Loucy (cell line): Measurements from ENCODE around the gene SAMD9L.

ENCODE experiments used
- EZH2phosphoT487 ChIP-seq: fragments of 200-600 bp; IDR thresholded peaks from 2 replicates; pipeline ENCODE4 v1.6.1; 2018; ENCODE audit warnings: antibody characterized with exemption, mild to moderate bottlenecking, moderate library complexity, borderline replicate concordance
- TF ChIP-seq, protein P1 (sequence below): fragments of 200-600 bp; sonication (generic); conservative IDR thresholded peaks from 2 replicates; pipeline ENCODE4 v1.5.1; 2014; ENCODE audit warnings: mild to moderate bottlenecking, antibody characterized with exemption, low read length

DNA sequence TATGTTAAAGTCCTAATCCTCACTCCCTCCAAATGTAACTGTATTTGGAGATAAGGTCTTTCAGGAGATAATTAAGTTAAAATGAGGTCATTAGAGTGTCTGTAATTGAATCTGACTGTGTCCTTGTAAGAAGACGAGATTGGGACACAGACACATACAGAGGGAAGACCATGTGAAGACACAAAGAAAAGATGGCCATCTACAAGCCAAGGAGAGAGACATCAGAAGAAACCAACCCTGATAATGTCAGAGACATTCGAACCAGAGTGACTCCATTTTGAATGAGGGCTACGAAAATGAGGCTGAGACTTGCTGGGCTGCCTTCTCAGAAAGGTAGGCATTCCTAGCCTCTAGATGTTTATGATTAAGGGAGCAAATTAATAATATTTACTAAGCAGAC, 542 bp upstream of the SAMD9L start:
- TF ChIP-seq, protein P1, sequence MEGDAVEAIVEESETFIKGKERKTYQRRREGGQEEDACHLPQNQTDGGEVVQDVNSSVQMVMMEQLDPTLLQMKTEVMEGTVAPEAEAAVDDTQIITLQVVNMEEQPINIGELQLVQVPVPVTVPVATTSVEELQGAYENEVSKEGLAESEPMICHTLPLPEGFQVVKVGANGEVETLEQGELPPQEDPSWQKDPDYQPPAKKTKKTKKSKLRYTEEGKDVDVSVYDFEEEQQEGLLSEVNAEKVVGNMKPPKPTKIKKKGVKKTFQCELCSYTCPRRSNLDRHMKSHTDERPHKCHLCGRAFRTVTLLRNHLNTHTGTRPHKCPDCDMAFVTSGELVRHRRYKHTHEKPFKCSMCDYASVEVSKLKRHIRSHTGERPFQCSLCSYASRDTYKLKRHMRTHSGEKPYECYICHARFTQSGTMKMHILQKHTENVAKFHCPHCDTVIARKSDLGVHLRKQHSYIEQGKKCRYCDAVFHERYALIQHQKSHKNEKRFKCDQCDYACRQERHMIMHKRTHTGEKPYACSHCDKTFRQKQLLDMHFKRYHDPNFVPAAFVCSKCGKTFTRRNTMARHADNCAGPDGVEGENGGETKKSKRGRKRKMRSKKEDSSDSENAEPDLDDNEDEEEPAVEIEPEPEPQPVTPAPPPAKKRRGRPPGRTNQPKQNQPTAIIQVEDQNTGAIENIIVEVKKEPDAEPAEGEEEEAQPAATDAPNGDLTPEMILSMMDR: no peak
- no peak for TF ChIP-seq EZH2phosphoT487
